Neural cell (in vitro differentiated cells): ENCODE results near the gene MOGAT2. TPM values are rescaled to one million over a fixed set of nuclear protein-coding genes. Genes with fewer than 3 reads are reported as not detected.

ENCODE experiments used
- H2AFZ ChIP-seq: fragments of 200-600, 300-800 bp; sonication (generic), shearing (Covaris generic); 2 replicates; pipeline ENCODE4 v1.6.0; 2014; ENCODE audit warnings: low read depth, mild to moderate bottlenecking, antibody characterized with exemption, low read length, moderate library complexity
- H3F3A ChIP-seq: fragments of 200-600 bp; shearing (Covaris generic); 2 replicates; pipeline ENCODE4 v1.6.1; 2016; ENCODE audit warnings: mild to moderate bottlenecking, moderate library complexity, mixed read lengths, antibody characterized with exemption, low read length; ENCODE audit not compliant: insufficient read depth, poor library complexity, severe bottlenecking
- H3K27ac ChIP-seq: fragments of 200-600, 300-800 bp; sonication (generic), shearing (Covaris generic); 2 replicates; pipeline ENCODE4 v1.5.1; 2014; ENCODE audit warnings: mild to moderate bottlenecking, low read length, moderate library complexity
- H3K27me3 ChIP-seq: fragments of 300-800, 200-600 bp; sonication (generic), shearing (Covaris generic); 2 replicates; pipeline ENCODE4 v1.6.0; 2014; ENCODE audit warnings: mild to moderate bottlenecking, low read depth, low read length, moderate library complexity; ENCODE audit not compliant: insufficient read depth
- H3K36me3 ChIP-seq: fragments of 300-800, 200-600 bp; sonication (generic), shearing (Covaris generic); 2 replicates; pipeline ENCODE4 v1.5.1; 2014; ENCODE audit warnings: mild to moderate bottlenecking, antibody characterized with exemption, low read length, moderate library complexity; ENCODE audit not compliant: insufficient read depth
- H3K4me2 ChIP-seq: fragments of 300-800, 200-600 bp; sonication (generic), shearing (Covaris generic); 2 replicates; pipeline ENCODE4 v1.6.0; 2014; ENCODE audit warnings: mild to moderate bottlenecking, low read length
- H3K4me3 ChIP-seq: fragments of 300-800, 200-600 bp; sonication (generic), shearing (Covaris generic); 2 replicates; pipeline ENCODE4 v1.5.1; 2014; ENCODE audit warnings: mild to moderate bottlenecking, low read length, moderate library complexity
- H3K79me2 ChIP-seq: fragments of 200-600 bp; shearing (Covaris generic); replicated peaks from 2 replicates; pipeline ENCODE4 v1.6.0; 2014; ENCODE audit warnings: mild to moderate bottlenecking, low read length, moderate library complexity; ENCODE audit not compliant: insufficient read depth
- H3K9ac ChIP-seq: fragments of 300-800, 200-600 bp; sonication (generic), shearing (Covaris generic); 2 replicates; pipeline ENCODE4 v1.6.1; 2016; ENCODE audit warnings: mild to moderate bottlenecking, low read length, mixed read lengths
- H3K9me2 ChIP-seq: fragments of 200-600 bp; shearing (Covaris generic); 2 replicates; pipeline ENCODE4 v1.6.1; 2016; ENCODE audit warnings: mild to moderate bottlenecking, low read length, mixed read lengths; ENCODE audit not compliant: insufficient read depth
- H3K9me3 ChIP-seq: fragments of 200-600, 300-800 bp; sonication (generic), shearing (Covaris generic); 2 replicates; pipeline ENCODE4 v1.6.1; 2016; ENCODE audit warnings: mild to moderate bottlenecking, mixed run types, low read length, moderate library complexity, mixed read lengths
- H4K20me1 ChIP-seq: fragments of 200-600 bp; shearing (Covaris generic); 2 replicates; pipeline ENCODE4 v1.6.1; 2016; ENCODE audit warnings: mild to moderate bottlenecking, mixed run types; ENCODE audit not compliant: insufficient read depth
- CTCF ChIP-seq: fragments of 450-650 bp; IDR thresholded peaks from 2 replicates; pipeline ENCODE4 v1.5.1; 2014; ENCODE audit warnings: antibody characterized with exemption, mild to moderate bottlenecking, moderate library complexity; ENCODE audit not compliant: poor library complexity, severe bottlenecking
- EP300 ChIP-seq: fragments of 450-650 bp; conservative IDR thresholded peaks from 2 replicates; pipeline ENCODE4 v1.6.1; 2014; ENCODE audit warnings: antibody characterized with exemption, mild to moderate bottlenecking, moderate library complexity; ENCODE audit not compliant: poor library complexity, severe bottlenecking
- EZH2 ChIP-seq: fragments of 200-600, 300-800 bp; shearing (Covaris generic), sonication (generic); IDR thresholded peaks from 2 replicates; pipeline ENCODE4 v1.6.1; 2014; ENCODE audit warnings: antibody characterized with exemption, low read length, borderline replicate concordance, mild to moderate bottlenecking; ENCODE audit not compliant: insufficient read depth, poor library complexity, severe bottlenecking
- MXI1 ChIP-seq: fragments of 450-650 bp; conservative IDR thresholded peaks from 2 replicates; pipeline ENCODE4 v1.6.1; 2014; ENCODE audit warnings: antibody characterized with exemption, mild to moderate bottlenecking; ENCODE audit not compliant: poor library complexity, severe bottlenecking
- POLR2AphosphoS5 ChIP-seq: IDR thresholded peaks from 2 replicates; pipeline ENCODE4 v1.6.1; 2012
- RAD21 ChIP-seq: fragments of 450-650 bp; conservative IDR thresholded peaks from 2 replicates; pipeline ENCODE4 v1.6.1; 2014; ENCODE audit warnings: antibody characterized with exemption, mild to moderate bottlenecking, moderate library complexity
- REST ChIP-seq: IDR thresholded peaks from 2 replicates; pipeline ENCODE4 v1.6.1; 2012; ENCODE audit warnings: borderline replicate concordance
- SMC3 ChIP-seq: fragments of 450-650 bp; conservative IDR thresholded peaks from 2 replicates; pipeline ENCODE4 v1.6.1; 2014; ENCODE audit warnings: antibody characterized with exemption, mild to moderate bottlenecking, moderate library complexity; ENCODE audit not compliant: poor library complexity
- TAF1 ChIP-seq: IDR thresholded peaks from 2 replicates; pipeline ENCODE4 v1.6.1; 2012; ENCODE audit warnings: low read depth
- polyA plus RNA-seq: library from polyadenylated mRNA; depleted of rRNA; stranded (reverse); fragments of >200 nt; gene quantifications from 2 replicates; pipeline ENCODE4 v1.2.3, GENCODE V29; 2014

The MOGAT2 gene
- polyA plus RNA-seq, 1 donor from 2014 or later, result not detected

- Histone ChIP-seq H3F3A (no peaks in the 10 kb centered on the region), H2AFZ (no peak overlapping the region), H4K20me1 (no peaks in the 10 kb centered on the region), H3K27me3 (no peaks in the 10 kb centered on the region), H3K9me2 (no peaks in the 10 kb centered on the region), H3K9ac (no peak overlapping the region), H3K4me3 (no peak overlapping the region), H3K9me3 (no peaks in the 10 kb centered on the region), H3K79me2 (no peaks in the 10 kb centered on the region), H3K27ac (no peak overlapping the region), H3K36me3 (no peaks in the 10 kb centered on the region), H3K4me2 (no peak overlapping the region)
- TF ChIP-seq POLR2AphosphoS5 (no peak), REST (no peak), EZH2 (no peak), SMC3 (no peak), EP300 (no peak)
Measured at GRCh38 chr11:75777461-75778110, 59.9 kb downstream of the MOGAT2 start.

GRCh38 chr11:75778962-75779361 is 61.3 kb downstream of the MOGAT2 start:
- no peak for TF ChIP-seq CTCF
- TF ChIP-seq TAF1, result no peak
- TF ChIP-seq SMC3, result no peak
- TF ChIP-seq MXI1, result no peak
- TF ChIP-seq EP300, result no peak
- no peak for TF ChIP-seq REST
- TF ChIP-seq RAD21, result no peak
- no peak for TF ChIP-seq POLR2AphosphoS5
- TF ChIP-seq EZH2, result no peak
- H3K79me2 ChIP-seq, result no peaks in the 10 kb centered on the region

More at GRCh38 chr11:75778962-75779361, 61.3 kb downstream of the MOGAT2 start:
- no peak overlapping the region for H3K4me2 ChIP-seq
- no peak overlapping the region for H3K27ac ChIP-seq
- no peaks in the 10 kb centered on the region for H3F3A ChIP-seq
- no peaks in the 10 kb centered on the region for H3K9me2 ChIP-seq
- H2AFZ ChIP-seq, result no peak overlapping the region
- no peak overlapping the region for H3K9ac ChIP-seq
- H3K9me3 ChIP-seq, result no peaks in the 10 kb centered on the region
- H3K36me3 ChIP-seq, result no peaks in the 10 kb centered on the region
- H3K27me3 ChIP-seq, result no peaks in the 10 kb centered on the region
- H4K20me1 ChIP-seq, result no peaks in the 10 kb centered on the region
- H3K4me3 ChIP-seq, result no peak overlapping the region
